ENCODE results near the gene BACH2.

BACH2 gene

DNA sequence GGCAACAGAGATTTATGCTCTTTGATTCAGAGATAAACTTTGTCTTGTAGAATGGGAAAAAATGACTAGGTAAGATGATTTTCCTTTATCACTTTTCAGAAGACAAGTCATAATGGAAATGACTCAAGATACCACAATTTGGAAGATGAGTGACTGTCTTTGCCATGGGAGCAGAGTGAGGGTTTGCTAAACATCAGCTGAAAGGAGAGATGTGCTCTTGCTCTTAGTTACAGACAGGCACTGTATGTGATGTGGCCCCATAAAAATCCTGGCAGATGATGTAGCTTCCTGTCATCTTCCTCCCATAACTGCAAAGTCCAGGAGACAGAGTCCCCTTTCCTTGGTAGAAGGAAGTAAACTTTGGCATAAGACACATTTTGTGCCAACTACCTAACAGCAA is 47.6 kb downstream of the BACH2 start:
- intact Hi-C loops (cut with DNase I): no loop called here
- no peak for DNase-seq

DNA sequence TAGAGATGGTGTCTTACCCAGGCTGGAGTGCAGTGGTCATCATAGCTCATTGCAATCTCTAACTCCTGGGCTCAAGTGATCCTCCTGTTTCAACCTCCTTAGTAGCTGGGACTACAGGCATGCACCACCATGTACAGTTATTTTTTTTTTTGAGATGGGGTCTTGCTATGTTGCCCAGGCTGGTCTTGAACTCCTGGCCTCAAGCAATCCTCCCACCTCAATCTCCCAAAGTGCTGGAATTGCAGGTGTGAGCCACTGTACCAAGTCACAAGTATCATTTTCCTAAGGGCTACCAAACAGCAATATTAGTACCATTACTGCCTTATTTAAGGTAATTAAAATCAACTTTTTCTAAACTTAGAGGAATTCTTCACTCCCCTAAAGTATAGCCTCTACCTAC is 49.4 kb downstream of the BACH2 start:
- intact Hi-C loops (cut with DNase I): no loop called here
- no peak for DNase-seq

DNA sequence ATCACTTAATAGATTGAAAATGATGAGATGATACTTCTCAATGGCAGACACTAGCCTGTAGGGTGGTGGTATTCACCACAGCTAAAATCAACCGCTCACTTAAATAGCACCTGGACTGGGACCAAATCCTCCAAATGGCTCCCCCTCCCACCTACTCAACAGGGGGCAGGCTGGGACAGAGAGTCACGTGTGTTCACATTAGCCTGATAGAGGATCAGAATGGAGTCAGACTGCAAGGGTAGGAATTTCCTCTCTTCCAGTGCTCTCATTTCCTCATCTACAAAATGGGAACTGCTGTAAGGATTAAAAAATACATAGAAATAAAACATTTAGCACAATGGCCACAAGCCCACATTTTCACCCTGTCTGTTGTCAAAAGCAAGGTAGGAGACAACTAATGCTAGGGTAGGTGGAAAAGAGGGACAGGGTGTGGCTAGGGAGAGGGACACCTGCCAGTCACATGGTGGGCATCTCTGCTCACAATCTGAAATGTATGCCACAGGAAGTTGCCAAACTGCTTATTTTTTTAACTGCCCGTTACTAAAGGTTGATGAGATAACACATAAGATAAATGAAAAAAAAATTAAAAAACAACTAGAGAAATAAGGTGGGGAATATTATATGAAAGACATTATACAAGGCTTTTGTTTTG is 55.3 kb downstream of the BACH2 start:
- intact Hi-C loops (cut with DNase I): no loop called here
- DNase-seq: no peak

DNA sequence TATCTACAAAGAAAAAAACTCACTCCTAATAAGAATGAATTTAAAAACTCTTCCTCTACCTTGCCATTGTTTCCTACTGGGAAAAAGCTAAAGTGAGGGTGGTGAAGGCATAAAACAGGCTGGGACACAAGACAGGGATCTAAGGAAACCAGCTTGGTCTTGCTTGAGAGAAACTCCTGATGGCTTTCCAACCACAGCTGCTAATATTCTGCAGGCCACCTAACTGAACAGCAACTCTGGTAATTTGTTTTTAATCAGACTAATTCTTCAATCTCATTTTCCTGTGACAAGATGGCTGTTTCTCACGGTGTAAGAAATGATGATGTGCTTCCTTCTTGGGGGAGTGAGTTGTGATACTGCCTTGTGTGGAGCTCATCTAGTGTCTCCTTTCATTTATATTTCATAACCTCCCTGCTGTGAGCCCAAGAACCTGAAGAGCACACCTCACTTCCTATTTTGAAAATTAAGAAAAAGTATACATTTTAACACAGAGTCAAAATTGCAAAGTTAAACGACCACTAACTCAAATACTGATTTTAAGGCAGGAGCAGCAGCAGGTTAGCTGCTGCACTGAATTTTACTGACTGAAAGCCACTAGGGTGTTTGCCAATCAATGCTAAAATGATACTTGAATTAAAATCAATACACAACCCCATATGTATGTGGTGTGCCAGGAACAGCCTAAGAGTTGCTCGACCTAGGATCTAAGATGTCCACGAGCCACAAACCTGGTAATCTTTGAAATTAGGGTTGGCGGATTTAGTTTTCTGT is 58.0 kb downstream of the BACH2 start:
- DNase-seq: no peak
- intact Hi-C loops (cut with DNase I): no loop called here

DNA sequence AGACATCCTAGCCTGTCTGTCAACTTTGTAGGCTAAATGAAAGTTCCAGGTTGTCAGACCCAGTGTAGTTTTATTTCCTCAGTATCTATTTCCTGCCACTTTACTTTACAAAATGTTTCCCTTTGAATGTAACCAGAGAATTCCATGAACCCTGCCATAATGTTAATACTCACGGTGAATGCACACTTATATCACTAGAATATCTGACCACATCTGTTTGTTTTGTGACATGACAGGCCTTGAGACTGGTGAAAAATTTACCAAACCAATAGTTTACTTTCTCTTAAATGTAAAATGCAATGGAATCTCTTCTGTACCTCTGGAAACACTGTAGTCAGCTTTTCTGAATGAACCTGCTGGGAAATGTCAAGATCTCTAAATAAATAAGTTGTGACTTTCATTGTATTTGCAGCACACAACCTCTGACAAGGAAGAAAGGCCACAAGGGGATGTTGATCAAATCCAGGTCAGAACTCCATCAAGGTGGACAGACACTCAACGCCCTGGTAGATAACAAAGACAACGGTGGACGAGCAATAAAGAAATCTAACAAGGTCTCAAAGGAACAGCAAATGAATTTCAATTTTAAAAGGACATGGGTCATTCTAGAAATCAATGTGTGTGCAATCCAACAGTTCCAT is 59.2 kb downstream of the BACH2 start:
- no peak for DNase-seq
- intact Hi-C loops (cut with DNase I): no loop called here

DNA sequence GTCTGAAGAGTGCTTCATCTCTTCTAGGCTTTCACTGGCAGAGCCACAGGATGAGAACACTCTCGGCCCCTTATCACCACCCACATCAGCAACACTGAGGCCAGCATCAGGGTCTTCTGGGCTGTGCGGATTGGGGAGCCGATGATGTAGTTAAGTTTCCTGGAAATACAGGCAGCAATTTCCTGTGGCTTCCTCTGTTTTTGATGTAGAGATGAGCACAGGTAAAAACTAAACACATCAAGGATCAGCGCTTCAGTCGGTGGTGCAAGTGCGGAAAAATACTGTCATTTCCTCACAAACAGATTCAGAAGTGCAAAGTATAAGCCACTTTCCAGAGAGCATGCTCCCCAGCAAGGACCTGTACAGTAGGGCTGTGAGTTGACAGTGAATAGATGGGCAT is 62.6 kb downstream of the BACH2 start:
- intact Hi-C loops (cut with DNase I): no loop called here
- no peak for DNase-seq

DNA sequence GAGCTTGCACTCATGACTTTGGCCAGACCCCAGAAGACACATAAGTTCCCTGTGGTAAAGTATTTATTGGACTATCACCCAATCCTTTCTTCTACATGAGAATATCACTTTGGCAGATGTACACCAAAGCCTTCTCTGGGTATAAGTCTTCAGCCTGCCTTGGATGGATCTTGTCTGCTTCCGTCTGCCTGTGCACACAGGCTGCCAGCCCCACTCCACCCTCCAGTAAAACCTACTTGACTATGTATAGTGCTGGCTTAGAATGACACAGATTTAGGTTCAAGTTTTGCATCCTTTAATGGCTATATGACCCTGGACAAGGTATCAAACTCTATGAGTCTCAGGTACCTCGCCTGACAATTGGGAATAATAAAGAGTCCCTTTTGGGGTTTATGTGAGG is 63.4 kb downstream of the BACH2 start:
- intact Hi-C loops (cut with DNase I): no loop called here
- DNase-seq: no peak

DNA sequence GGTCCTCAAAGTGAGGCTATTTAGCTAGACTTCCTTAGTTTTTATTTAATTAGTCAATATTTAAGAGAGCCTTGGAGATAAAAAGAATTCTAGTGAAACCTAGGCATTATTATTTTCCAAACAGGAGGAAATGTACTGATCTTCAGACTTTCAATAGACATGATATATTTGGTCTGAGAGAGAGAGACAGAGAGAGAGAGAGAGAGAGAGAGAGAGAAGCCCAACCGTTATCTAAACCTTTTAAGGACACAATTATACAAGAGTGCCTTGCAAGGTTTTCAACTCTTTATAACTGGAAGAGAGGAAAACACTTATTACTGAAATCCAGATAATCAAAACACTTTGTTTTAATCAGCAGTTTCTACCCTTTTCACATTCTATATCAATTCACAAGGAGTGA is 64.8 kb downstream of the BACH2 start:
- intact Hi-C loops (cut with DNase I): no loop called here
- DNase-seq: no peak

DNA sequence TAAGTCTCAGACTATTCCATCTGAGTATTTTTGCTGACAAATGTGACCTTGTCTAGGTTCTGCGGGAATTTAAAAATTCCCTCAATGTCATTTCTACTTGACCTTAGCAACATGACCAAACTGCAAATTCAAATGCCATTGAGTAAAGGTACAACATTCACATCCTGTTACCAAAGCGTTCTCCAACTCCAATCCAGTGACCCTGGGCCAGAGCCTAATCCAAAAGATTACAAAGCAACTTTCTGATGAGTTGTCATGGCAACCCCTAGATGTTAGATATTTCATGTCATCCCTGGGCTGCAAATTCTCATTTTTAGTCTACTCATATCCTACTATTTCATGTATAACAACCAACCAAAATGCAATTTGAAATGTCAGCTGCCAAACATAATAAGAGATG is 65.3 kb downstream of the BACH2 start:
- DNase-seq: no peak
- intact Hi-C loops (cut with DNase I): no loop called here

DNA sequence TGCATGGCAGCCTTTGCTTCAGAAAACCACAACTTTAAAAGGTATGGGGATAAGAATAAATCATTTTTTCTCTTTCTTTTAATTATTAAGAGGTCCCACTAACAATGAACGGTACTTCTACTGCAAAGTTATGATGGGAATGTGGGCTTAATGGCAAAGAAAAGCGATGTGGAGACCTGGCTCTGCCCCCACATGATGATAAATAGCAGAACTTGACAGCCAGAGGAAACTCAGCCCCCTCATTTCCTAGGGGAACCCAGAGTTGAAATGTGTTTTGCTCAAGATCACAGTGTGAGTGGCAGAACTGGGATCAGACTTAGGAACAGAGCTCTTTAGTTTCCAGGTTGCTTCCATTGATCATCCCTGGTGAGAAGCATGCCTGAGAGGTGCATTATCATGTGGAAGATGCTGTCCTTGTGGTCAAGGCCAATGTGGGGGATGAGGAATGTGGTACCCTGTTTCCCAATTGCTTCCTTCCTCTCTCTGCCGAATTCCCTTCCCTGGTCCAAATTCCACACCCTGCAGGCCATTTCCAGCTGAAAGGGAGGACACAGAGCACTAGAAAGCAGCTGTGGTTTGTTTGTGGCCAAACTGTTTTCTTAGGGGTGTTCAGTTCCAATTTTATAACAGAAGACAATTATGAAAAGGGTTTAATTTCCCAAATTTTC is 66.0 kb downstream of the BACH2 start:
- intact Hi-C loops (cut with DNase I): no loop called here
- DNase-seq: no peak

DNA sequence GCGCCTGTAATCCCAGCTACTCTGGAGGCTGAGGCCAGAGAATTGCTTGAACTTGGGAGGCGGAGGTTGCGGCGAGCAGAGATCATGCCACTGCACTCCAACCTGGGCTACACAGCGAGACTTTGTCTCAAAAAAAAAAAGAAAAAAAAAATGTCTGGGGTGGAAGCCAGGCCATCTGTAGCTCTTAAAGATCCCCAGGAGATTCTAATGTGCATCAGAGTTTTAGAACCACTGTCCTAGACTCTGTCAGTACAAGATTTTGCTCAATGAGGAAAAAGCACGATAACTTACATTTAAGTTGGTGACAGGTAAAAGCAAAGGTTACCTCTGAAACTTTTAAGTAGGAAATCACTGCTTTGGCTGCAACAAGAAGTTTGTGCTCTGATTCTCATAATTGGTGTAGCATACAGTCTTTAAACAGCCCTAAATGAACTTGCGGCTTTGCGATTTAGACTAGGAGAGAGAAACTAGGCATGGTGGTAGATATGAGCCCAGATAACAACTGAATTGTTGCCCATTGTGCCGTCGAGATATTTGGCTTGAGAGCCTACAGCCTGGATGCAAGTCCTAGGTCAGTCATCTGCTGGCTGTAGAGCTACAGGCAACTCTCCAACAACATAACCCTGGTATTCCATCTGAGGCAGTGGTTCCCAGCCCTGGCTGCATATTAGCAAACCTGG is 67.2 kb downstream of the BACH2 start:
- no peak for DNase-seq
- intact Hi-C loops (cut with DNase I): loop anchor here (10.0 kb wide), 1 partner anchor 125 kb away; no protein-coding TSS in a partner anchor

DNA sequence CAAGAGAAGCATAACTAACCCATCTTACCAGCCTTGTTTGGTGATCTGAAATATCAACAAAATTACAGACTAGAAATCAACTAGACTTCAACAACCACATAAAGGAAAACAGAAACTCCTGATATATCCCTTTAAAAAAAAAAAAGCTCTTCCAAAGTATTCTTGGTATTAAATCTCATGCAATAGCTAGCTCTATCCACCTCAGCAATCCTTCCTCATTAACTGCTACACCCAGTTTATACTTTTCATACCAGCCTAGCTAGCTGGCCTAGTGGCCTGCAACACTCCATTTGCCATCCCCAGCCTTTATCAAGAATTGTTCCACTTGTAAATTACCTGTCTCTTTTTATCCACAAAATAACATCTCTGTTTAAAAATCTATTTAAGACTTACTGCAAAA is 69.0 kb downstream of the BACH2 start:
- intact Hi-C loops (cut with DNase I): loop anchor here (10.0 kb wide), 1 partner anchor 123 kb away; no protein-coding TSS in a partner anchor
- no peak for DNase-seq

DNA sequence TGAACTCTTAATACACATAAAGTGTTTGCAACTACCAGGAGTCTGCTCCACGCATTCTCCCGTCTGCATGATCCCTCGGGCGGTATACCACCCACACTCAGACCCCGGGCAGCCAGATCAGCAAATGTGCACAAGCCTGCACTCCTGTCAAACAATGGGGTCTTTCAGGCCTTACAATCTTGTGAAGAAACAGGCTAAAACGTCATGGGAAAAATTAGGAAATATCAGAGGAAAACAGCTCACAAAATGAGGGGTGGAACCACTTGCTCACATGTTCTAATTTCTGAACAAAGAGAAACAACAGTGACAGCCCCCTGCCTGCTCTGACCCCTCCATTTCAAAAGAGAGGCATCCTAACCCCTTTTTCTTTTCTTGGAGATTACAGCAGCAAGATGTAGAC is 69.4 kb downstream of the BACH2 start:
- DNase-seq: peak in 1 of 10 donors; percentile 75
- intact Hi-C loops (cut with DNase I): loop anchor here (10.0 kb wide), 1 partner anchor 122 kb away; no protein-coding TSS in a partner anchor

DNA sequence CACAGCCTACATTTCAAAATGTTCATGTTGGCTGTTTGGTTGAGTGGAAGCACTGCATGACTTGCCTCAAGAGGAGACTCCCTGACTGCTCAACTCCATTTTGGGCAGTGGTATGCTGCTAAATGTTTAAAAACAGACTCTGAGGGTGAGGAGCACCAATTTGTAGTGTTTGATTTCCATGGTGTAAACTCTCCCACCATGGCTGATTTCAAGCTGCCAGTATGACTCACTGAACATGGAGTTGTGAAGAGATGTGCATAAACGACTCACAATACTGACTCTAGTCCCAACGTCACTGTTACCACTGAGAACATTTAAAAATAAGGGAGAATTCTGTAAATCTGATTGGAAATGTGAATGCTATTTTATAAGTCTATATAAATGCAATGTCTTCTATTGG is 70.4 kb downstream of the BACH2 start:
- no peak for DNase-seq
- intact Hi-C loops (cut with DNase I): loop anchor here (10.0 kb wide), 1 partner anchor 121 kb away; no protein-coding TSS in a partner anchor

DNA sequence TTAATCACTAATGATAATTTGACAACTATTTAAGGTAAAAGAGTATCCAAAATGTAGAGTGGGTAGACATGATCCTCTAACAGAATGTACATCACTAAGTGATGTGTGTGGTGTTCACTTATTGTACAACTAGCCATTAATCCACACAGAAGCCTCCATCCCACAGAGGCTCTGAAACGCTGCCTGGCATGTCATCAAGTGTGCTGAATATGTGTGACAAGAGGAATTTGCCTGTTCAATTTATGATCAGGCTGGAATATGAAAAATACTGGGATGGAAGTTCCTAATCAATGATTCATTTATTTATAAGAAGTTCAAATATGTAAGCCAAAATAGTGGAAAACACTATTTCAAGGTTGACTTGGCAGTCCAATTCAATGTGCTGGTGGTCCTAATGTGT is 72.4 kb downstream of the BACH2 start:
- no peak for DNase-seq
- intact Hi-C loops (cut with DNase I): loop anchor here (10.0 kb wide), 1 partner anchor 119 kb away; no protein-coding TSS in a partner anchor

DNA sequence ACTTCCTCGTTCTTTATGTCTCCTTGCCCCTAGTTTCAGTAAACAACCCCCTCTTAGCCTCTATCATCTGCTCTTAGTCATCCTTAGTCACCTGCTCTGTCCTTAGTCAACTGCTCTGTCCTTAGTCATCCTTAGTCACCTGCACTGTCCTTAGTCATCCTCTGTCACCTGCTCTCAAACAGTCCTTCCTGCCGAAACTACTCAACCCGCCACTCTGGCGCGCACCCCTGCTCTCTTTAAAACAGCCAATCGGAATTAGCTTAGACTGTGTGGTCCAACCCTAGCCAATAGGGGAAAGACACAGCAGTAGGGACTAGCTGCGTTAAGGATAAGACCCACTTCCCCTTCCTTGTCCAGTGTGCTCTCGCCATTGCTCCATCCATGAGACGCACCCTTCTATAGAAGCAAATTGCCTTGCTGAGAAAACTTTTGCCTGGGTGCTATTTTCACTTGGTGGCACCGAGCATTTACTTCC is 73.9 kb downstream of the BACH2 start:
- no peak for DNase-seq
- intact Hi-C loops (cut with DNase I): loop anchor here (10.0 kb wide), 1 partner anchor 118 kb away; no protein-coding TSS in a partner anchor

DNA sequence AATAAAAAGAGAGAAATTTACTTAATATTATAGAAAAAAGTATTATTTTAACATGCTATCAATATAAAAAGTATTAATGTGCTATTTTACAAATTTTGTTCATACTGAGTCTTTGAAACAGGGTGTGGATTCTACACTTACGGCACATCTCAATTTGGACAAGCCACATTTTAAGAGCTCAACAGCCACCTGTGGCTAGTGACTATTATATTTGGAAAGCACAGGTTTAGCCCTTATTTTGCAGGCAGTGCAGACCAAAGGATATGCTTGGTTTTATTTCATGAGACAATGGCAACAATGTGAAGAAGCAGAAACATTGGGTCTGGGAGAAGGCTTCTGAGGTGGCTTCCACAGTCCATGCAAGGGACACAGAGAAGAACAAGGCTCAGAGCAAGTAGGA is 74.6 kb downstream of the BACH2 start:
- intact Hi-C loops (cut with DNase I): loop anchor here (10.0 kb wide), 1 partner anchor 117 kb away; no protein-coding TSS in a partner anchor
- no peak for DNase-seq

DNA sequence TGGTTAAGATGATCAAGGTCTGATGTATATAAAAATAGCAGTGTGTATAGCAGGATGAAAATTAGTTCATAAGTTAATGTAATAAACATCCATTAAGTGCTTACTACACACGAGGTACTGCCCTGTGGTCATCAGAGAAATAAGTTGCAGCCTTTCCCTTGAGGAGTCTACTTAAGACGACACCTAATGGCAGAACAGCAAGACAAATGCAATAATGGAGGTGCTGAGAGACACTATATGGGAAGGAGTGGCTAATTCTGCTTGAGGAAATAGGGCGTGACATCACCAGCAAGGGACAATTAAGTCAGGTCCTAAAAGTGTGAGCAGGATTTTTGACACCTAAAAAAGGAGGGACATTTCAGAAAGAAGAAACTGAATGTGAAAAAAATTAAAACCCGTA is 75.2 kb downstream of the BACH2 start:
- intact Hi-C loops (cut with DNase I): loop anchor here (10.0 kb wide), 1 partner anchor 117 kb away; no protein-coding TSS in a partner anchor
- no peak for DNase-seq

DNA sequence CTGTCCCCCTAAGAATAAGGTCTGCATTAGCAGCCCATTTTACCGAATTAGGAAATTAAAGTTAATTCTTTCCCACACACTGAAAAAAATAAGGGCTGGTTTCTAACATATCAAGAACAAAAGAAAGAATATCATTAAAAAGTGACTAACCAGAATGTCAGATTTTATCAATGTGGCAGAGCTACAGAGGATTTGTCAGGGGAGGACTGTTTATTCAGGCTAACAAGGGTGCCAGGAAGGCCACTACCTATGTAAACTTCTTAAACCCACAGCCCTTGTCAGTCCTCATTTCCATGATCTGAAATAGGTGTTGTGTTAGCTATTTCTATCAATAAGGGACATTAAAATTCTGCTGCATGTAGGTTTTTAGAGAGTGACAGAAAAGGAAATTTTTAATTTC is 76.4 kb downstream of the BACH2 start:
- no peak for DNase-seq
- intact Hi-C loops (cut with DNase I): loop anchor here (10.0 kb wide), 1 partner anchor 115 kb away; no protein-coding TSS in a partner anchor
